Endothelial cell of umbilical vein (primary cell): ENCODE measurements around the gene FHOD3. TPM values are rescaled to one million over a fixed set of nuclear protein-coding genes. Genes with fewer than 3 reads are reported as not detected.

Experiments used
- BruUV-seq: library from RNA; stranded (reverse); fragments of 400-500 nt; replicated peaks from 2 replicates; lab custom pipeline; 2021; lab: Mats Ljungman, UMichigan
- CTCF ChIA-PET: fragments of 300-600, 350-600 bp; sonication (Branson Sonifier 250); formaldehyde crosslinking; loops from one replicate; lab custom pipeline; 2021; ENCODE audit warnings: antibody characterized with exemption, inconsistent platforms; lab: Charles Lee
- POLR2A ChIA-PET: fragments of 300-600, 350-600 bp; sonication (Branson Sonifier 250); formaldehyde crosslinking; loops from one replicate; lab custom pipeline; 2021; ENCODE audit warnings: antibody characterized with exemption, inconsistent platforms; lab: Charles Lee
- DNase-seq: peaks from one replicate; pipeline ENCODE4 v3.0.0-alpha.2; 2011; ENCODE audit warnings: low read depth, low spot score
- FAIRE-seq: peaks from 2 replicates; lab custom pipeline; 2011; peaks lifted over from hg19 to GRCh38; lab: Jason Lieb, UNC
- H2AFZ ChIP-seq: 2 replicates; pipeline ENCODE4 v1.6.0; 2012; ENCODE audit warnings: low read depth, low read length, control low read depth, inconsistent platforms
- H3K27ac ChIP-seq: 2 replicates; pipeline ENCODE4 v1.5.1; 2011; ENCODE audit warnings: low read depth, mild to moderate bottlenecking, control low read depth, low read length, moderate library complexity; ENCODE audit not compliant: insufficient read depth
- H3K27me3 ChIP-seq, 2 experiments: 2 replicates each; pipeline versions ENCODE4 v1.6.0 to v1.6.1; 2011; ENCODE audit warnings: low read length in 2 of 2, mixed read lengths in 1 of 2; ENCODE audit not compliant: control insufficient read depth in 2 of 2, insufficient read depth in 2 of 2
- H3K36me3 ChIP-seq, 2 experiments: 2 replicates in 1 of 2; 3 replicates in 1 of 2; pipeline ENCODE4 v1.5.1; 2011; ENCODE audit warnings: low read length in 2 of 2, mild to moderate bottlenecking in 1 of 2, moderate library complexity in 1 of 2; ENCODE audit not compliant: control insufficient read depth in 2 of 2, insufficient read depth in 2 of 2; ENCODE audit errors: extremely low read depth in 1 of 2
- H3K4me1 ChIP-seq: 3 replicates; pipeline ENCODE4 v1.5.1; 2011; ENCODE audit warnings: mild to moderate bottlenecking, low read length; ENCODE audit not compliant: control insufficient read depth, insufficient read depth; ENCODE audit errors: extremely low read depth
- H3K4me2 ChIP-seq: 2 replicates; pipeline ENCODE4 v1.6.1; 2011; ENCODE audit warnings: low read length, control low read depth, mixed read lengths; ENCODE audit not compliant: insufficient read depth
- H3K4me3 ChIP-seq, 3 experiments: fragments of 200-600 bp in 1 of 3; sonication (generic), shearing (Covaris generic) in 1 of 3; replicated peaks in 1 of 3; 2 replicates each; pipeline ENCODE4 v1.5.1; 2011 to 2016; ENCODE audit warnings: control low read depth in 3 of 3, low read length in 3 of 3, mild to moderate bottlenecking in 2 of 3, inconsistent platforms in 1 of 3, low read depth in 1 of 3, moderate library complexity in 1 of 3; ENCODE audit not compliant: insufficient read depth in 1 of 3
- H3K79me2 ChIP-seq: 2 replicates; pipeline ENCODE4 v1.6.0; 2012; ENCODE audit warnings: low read length, inconsistent platforms; ENCODE audit not compliant: control insufficient read depth, insufficient read depth
- H3K9ac ChIP-seq: replicated peaks from 2 replicates; pipeline ENCODE3; 2011; ENCODE audit warnings: low read length, control low read depth; ENCODE audit not compliant: insufficient read depth; ENCODE audit errors: extremely low read depth
- H3K9me1 ChIP-seq: replicated peaks from 3 replicates; pipeline ENCODE4 v1.6.0; 2011; ENCODE audit warnings: mild to moderate bottlenecking, low read length; ENCODE audit not compliant: control insufficient read depth, insufficient read depth; ENCODE audit errors: extremely low read depth
- H3K9me3 ChIP-seq: replicated peaks from 2 replicates; pipeline ENCODE4 v1.5.1; 2012; ENCODE audit warnings: low read length, inconsistent platforms; ENCODE audit not compliant: control insufficient read depth, insufficient read depth
- H4K20me1 ChIP-seq: replicated peaks from 2 replicates; pipeline ENCODE3; 2011; ENCODE audit warnings: mild to moderate bottlenecking, low read length; ENCODE audit not compliant: control insufficient read depth, insufficient read depth; ENCODE audit errors: extremely low read depth
- EZH2 ChIP-seq: IDR thresholded peaks from 2 replicates; pipeline ENCODE4 v1.6.1; 2012; ENCODE audit warnings: borderline replicate concordance, low read depth, mild to moderate bottlenecking, moderate library complexity, low read length, inconsistent platforms; ENCODE audit not compliant: severe bottlenecking
- FOS ChIP-seq: IDR thresholded peaks from 2 replicates; pipeline ENCODE4 v1.6.1; 2011; ENCODE audit warnings: mild to moderate bottlenecking, low read length, moderate library complexity, borderline replicate concordance; ENCODE audit not compliant: insufficient read depth
- GATA2 ChIP-seq: IDR thresholded peaks from 2 replicates; pipeline ENCODE4 v1.7.0; 2011; ENCODE audit warnings: low read depth, mild to moderate bottlenecking, moderate library complexity, mixed read lengths, low read length; ENCODE audit not compliant: insufficient read length, insufficient read depth
- JUN ChIP-seq: IDR thresholded peaks from 2 replicates; pipeline ENCODE4 v1.6.1; 2011; ENCODE audit warnings: borderline replicate concordance, low read depth; ENCODE audit not compliant: insufficient read length, insufficient read depth
- MYC ChIP-seq: IDR thresholded peaks from one replicate; pipeline ENCODE4 v1.6.1; 2011; ENCODE audit warnings: mild to moderate bottlenecking, low read depth, low read length
- POLR2A ChIP-seq: IDR thresholded peaks from 2 replicates; pipeline ENCODE4 v1.6.1; 2012; ENCODE audit warnings: low read depth, mild to moderate bottlenecking, control low read depth, low read length
- POLR2AphosphoS5 ChIP-seq: IDR thresholded peaks from 2 replicates; pipeline ENCODE4 v1.6.1; 2012; ENCODE audit warnings: low read depth, mild to moderate bottlenecking, control low read depth, low read length, moderate library complexity; ENCODE audit not compliant: insufficient read depth
- dilution Hi-C: fragments of 300-500 bp; cut with MboI; formaldehyde crosslinking; loops from one replicate; pipeline ENCODE4 v1.15.0; 2019; ENCODE audit warnings: low sequenced_read_pairs; ENCODE audit not compliant: extremely low pct_ligation_motif_present
- intact Hi-C: fragments of 100-400 bp; cut with micrococcal nuclease; formaldehyde crosslinking; loops from one replicate; pipeline ENCODE4 v1.10.0; 2022
- polyA plus RNA-seq, 4 experiments: library from polyadenylated mRNA; depleted of rRNA in 3 of 4; stranded (reverse) in 3 of 4; unstranded in 1 of 4; fragments of >200 nt; gene quantifications; 2 replicates each; pipeline versions ENCODE4 v1.2.1 to v1.2.3, GENCODE V29; 2011 to 2012; ENCODE audit warnings: missing spikeins in 1 of 4
- total RNA-seq: library from RNA; stranded (reverse); gene quantifications from 2 replicates; pipeline ENCODE4 v1.2.3, GENCODE V29; 2021
- TF ChIP-seq, protein P1 (sequence below): IDR thresholded peaks from 2 replicates; pipeline ENCODE4 v1.6.1; 2011; ENCODE audit not compliant: insufficient read depth, insufficient read length
- TF ChIP-seq, protein P2 (sequence below), 2 donors: IDR thresholded peaks; 1 replicate in 1 of 2; 2 replicates in 1 of 2; pipeline ENCODE4 v1.5.1; 2011; ENCODE audit warnings: low read length in 2 of 2, mild to moderate bottlenecking in 2 of 2, moderate library complexity in 2 of 2, control low read depth in 1 of 2, inconsistent platforms in 1 of 2, low read depth in 1 of 2; ENCODE audit not compliant: insufficient read depth in 1 of 2; ENCODE audit errors: extremely low read depth in 1 of 2

FHOD3 gene
- total and polyA plus RNA-seq, 2 donors (not counting 3 experiments of a cell fraction or from before 2014, with no cell fraction given) = 0.06 to 1.5 TPM

DNA sequence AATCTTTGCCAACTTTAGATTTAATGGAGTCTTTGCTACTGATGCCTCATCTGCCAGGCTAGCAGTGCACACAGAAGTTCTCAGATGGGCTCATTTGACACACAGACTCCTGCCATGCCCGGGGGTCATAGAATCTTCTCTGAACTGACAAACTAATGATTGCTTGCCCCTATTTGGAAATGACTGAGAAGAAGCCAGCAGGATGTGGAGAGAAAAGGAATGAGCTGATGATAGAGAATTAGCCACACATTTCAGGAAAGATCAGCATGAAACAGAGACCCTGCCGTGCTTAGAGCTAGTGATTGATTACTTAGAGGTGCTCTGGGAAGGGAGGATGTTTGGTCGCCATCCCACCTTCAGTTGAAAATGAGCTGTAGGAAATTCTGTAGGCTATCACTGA is 352.8 kb downstream of the FHOD3 start:
- FAIRE-seq = no peak
- dilution Hi-C loops (no loop called here), intact Hi-C loops (no loop called here)
- H3K9ac ChIP-seq = no peak overlapping the region
- ChIA-PET CTCF (no interaction called here), POLR2A (no interaction called here)
- no peaks in the 10 kb centered on the region for H3K27me3 ChIP-seq
- H3K9me1 ChIP-seq = no peaks in the 10 kb centered on the region
- no peaks in the 10 kb centered on the region for H3K4me1 ChIP-seq
- H4K20me1 ChIP-seq = no peaks in the 10 kb centered on the region
- no peaks in the 10 kb centered on the region for H3K36me3 ChIP-seq
- DNase-seq = no peak
- no TSS peak for BruUV-seq
- no peak overlapping the region for H3K4me3 ChIP-seq
- no peak overlapping the region for H2AFZ ChIP-seq
- H3K4me2 ChIP-seq = no peak overlapping the region
- TF ChIP-seq POLR2AphosphoS5 (no peak), GATA2 (no peak), JUN (no peak), FOS (no peak), MYC (no peak), EZH2 (no peak), POLR2A (no peak)
- TF ChIP-seq, protein P1, sequence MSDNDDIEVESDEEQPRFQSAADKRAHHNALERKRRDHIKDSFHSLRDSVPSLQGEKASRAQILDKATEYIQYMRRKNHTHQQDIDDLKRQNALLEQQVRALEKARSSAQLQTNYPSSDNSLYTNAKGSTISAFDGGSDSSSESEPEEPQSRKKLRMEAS = no peak
- TF ChIP-seq, protein P2, sequence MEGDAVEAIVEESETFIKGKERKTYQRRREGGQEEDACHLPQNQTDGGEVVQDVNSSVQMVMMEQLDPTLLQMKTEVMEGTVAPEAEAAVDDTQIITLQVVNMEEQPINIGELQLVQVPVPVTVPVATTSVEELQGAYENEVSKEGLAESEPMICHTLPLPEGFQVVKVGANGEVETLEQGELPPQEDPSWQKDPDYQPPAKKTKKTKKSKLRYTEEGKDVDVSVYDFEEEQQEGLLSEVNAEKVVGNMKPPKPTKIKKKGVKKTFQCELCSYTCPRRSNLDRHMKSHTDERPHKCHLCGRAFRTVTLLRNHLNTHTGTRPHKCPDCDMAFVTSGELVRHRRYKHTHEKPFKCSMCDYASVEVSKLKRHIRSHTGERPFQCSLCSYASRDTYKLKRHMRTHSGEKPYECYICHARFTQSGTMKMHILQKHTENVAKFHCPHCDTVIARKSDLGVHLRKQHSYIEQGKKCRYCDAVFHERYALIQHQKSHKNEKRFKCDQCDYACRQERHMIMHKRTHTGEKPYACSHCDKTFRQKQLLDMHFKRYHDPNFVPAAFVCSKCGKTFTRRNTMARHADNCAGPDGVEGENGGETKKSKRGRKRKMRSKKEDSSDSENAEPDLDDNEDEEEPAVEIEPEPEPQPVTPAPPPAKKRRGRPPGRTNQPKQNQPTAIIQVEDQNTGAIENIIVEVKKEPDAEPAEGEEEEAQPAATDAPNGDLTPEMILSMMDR (IDR thresholded peaks at IDR 0.05; ENCODE audit: extremely low read depth in 1 of 2, insufficient read depth in 1 of 2, low read depth in 1 of 2, low read length in 2 of 2) = no peak
- no peak overlapping the region for H3K27ac ChIP-seq
- no peaks in the 10 kb centered on the region for H3K9me3 ChIP-seq
- no peaks in the 10 kb centered on the region for H3K79me2 ChIP-seq
